ENCODE measurements around the gene TULP4. TPM values are rescaled to one million over a fixed set of nuclear protein-coding genes. Genes with fewer than 3 reads are reported as not detected.

The TULP4 gene
- total and polyA plus RNA-seq, 2 of the 8 experiments (the other 6 are each of a cell fraction or from before 2014, with no cell fraction given): 7.7 to 51.6 TPM

GRCh38 chr6:158379336-158379735 lies 67.1 kb downstream of the TULP4 start:
- Histone ChIP-seq H4K91ac (replicated peaks; ENCODE audit: insufficient read length, low read length) (no peak overlapping the region), H4K8ac (ENCODE audit: extremely low read depth, insufficient read depth, low read length) (no peak overlapping the region), H3K79me2 (ENCODE audit: control insufficient read depth in 1 of 2, insufficient read depth in 2 of 2, low read length in 2 of 2) (peaks cover 0 to 4% of the 10 kb centered on the region in 2 experiments; a peak in 1 of 4 replicates), H3K27ac (ENCODE audit: low read depth, low read length) (no peak overlapping the region), H3K79me1 (ENCODE audit: low read depth, low read length) (no peaks in the 10 kb centered on the region), H3K4me1 (replicated peaks in 1 of 4; ENCODE audit: control insufficient read depth in 3 of 4, insufficient read depth in 4 of 4, low read length in 3 of 4) (peaks cover 0 to 4% (median 0%) of the 10 kb centered on the region in 4 experiments; a peak in 1 of 7 replicates), H2BK12ac (ENCODE audit: low read depth, low read length) (no peak overlapping the region), H3K27me3 (replicated peaks in 1 of 4; ENCODE audit: control insufficient read depth in 3 of 4, extremely low read depth in 1 of 4, insufficient read depth in 3 of 4, low read length in 3 of 4) (no peaks in the 10 kb centered on the region), H2BK20ac (ENCODE audit: low read length) (no peak overlapping the region), H3K9me3 (ENCODE audit: insufficient read depth in 2 of 2, low read depth in 1 of 2, low read length in 1 of 2) (no peaks in the 10 kb centered on the region), H2AFZ (ENCODE audit: low read length) (no peak overlapping the region), H2BK15ac (ENCODE audit: low read length) (no peak overlapping the region), H3K4ac (replicated peaks; ENCODE audit: insufficient read length, low read depth, low read length) (no peak overlapping the region), H3K9ac (replicated peaks in 1 of 4; ENCODE audit: extremely low read depth in 1 of 4, low read depth in 3 of 4, low read length in 3 of 4) (no peak overlapping the region), H3K23ac (ENCODE audit: insufficient read length) (no peak overlapping the region), H3K14ac (ENCODE audit: insufficient read length) (no peak overlapping the region), H2AK5ac (ENCODE audit: low read depth, low read length) (0 out of 2 replicates have a peak overlapping the region, but pooled peaks have one; percentile 41), H2BK5ac (ENCODE audit: low read depth, low read length) (no peak overlapping the region), H3K18ac (ENCODE audit: extremely low read depth, low read length) (no peak overlapping the region), H4K5ac (ENCODE audit: insufficient read length, low read depth, low read length) (no peak overlapping the region), H3K23me2 (ENCODE audit: low read depth, low read length) (no peaks in the 10 kb centered on the region), H3K36me3 (ENCODE audit: control insufficient read depth in 2 of 4, insufficient read depth in 4 of 4, low read length in 3 of 4) (no peaks in the 10 kb centered on the region), H3K56ac (replicated peaks; ENCODE audit: insufficient read length, low read depth, low read length) (no peak overlapping the region), H4K20me1 (replicated peaks in 1 of 2; ENCODE audit: control insufficient read depth in 1 of 2, insufficient read depth in 2 of 2, low read length in 2 of 2) (peaks cover 3% of the 10 kb centered on the region in 2 experiments), H3K4me3 (ENCODE audit: extremely low read depth in 1 of 4, insufficient read depth in 2 of 4, low read depth in 3 of 4, low read length in 4 of 4) (no peak overlapping the region), H3K4me2 (ENCODE audit: insufficient read depth in 1 of 2, low read depth in 2 of 2, low read length in 2 of 2) (no peak overlapping the region), H2BK120ac (replicated peaks; ENCODE audit: low read depth, low read length) (no peak overlapping the region)
- TF ChIP-seq RXRA (IDR thresholded peaks at IDR 0.05; ENCODE audit: insufficient read depth, low read depth, low read length): no peak
- TF ChIP-seq CREB1 (IDR thresholded peaks at IDR 0.05): no peak
- no peak for TF ChIP-seq EZH2 (IDR thresholded peaks at IDR 0.05; ENCODE audit: low read depth, low read length, severe bottlenecking)
- TF ChIP-seq SRF (IDR thresholded peaks at IDR 0.05; ENCODE audit: low read depth, low read length): no peak
- no peak for TF ChIP-seq TEAD4 (IDR thresholded peaks at IDR 0.05; ENCODE audit: low read depth, low read length)
- 85% methylated on average over 7 of the region's 7 CpGs; no CpG with 5 or more reads in 1 of the 2 experiments for WGBS, 2 experiments (ENCODE audit: extremely low coverage in 1 of 2, insufficient coverage in 1 of 2, insufficient read length in 1 of 2, insufficient replicate concordance in 2 of 2, low coverage in 1 of 2, low lambda C conversion rate in 2 of 2, missing lambda C conversion rate in 1 of 2)
- CTCF ChIA-PET (ENCODE audit: partially characterized antibody): interaction anchor here (1.3 kb wide), 1 partner anchor 10 kb away, joined by 3 read pairs; no protein-coding TSS in a partner anchor
- DNase-seq (ENCODE audit: low read depth in 1 of 2, low spot score in 2 of 2) (no peak), FAIRE-seq (no peak)
- POLR2A ChIA-PET (ENCODE audit: partially characterized antibody): no interaction called here
